Keratinocyte (primary cell): ENCODE data around the gene OPHN1. TPM values are rescaled to one million over a fixed set of nuclear protein-coding genes. Genes with fewer than 3 reads are reported as not detected.

Source experiments
- DNase-seq: peaks from one replicate; pipeline ENCODE4 v3.0.0-alpha.2; 2011; ENCODE audit warnings: low read depth, missing footprints, low spot score
- FAIRE-seq: peaks from 2 replicates; lab custom pipeline; 2011; peaks lifted over from hg19 to GRCh38; lab: Jason Lieb, UNC
- H2AFZ ChIP-seq: 2 replicates; pipeline ENCODE4 v1.6.0; 2012; ENCODE audit warnings: low read length, control low read depth, inconsistent platforms; ENCODE audit not compliant: control insufficient read depth
- H3K27ac ChIP-seq: 2 replicates; pipeline ENCODE4 v1.5.1; 2011; ENCODE audit warnings: low read length; ENCODE audit not compliant: control insufficient read depth, insufficient read depth
- H3K27me3 ChIP-seq: 3 replicates; pipeline ENCODE4 v1.6.0; 2011; ENCODE audit warnings: low read length; ENCODE audit not compliant: control insufficient read depth, insufficient read depth; ENCODE audit errors: extremely low read depth
- H3K36me3 ChIP-seq, 2 experiments: 2 replicates in 1 of 2; 3 replicates in 1 of 2; pipeline ENCODE4 v1.5.1; 2011; ENCODE audit warnings: low read length in 2 of 2, mild to moderate bottlenecking in 1 of 2; ENCODE audit not compliant: control insufficient read depth in 2 of 2, insufficient read depth in 2 of 2; ENCODE audit errors: extremely low read depth in 1 of 2
- H3K4me1 ChIP-seq: 3 replicates; pipeline ENCODE4 v1.5.1; 2011; ENCODE audit warnings: low read length; ENCODE audit not compliant: control insufficient read depth, insufficient read depth; ENCODE audit errors: extremely low read depth
- H3K4me2 ChIP-seq: 3 replicates; pipeline ENCODE4 v1.6.0; 2011; ENCODE audit warnings: low read depth, low read length; ENCODE audit not compliant: control insufficient read depth, insufficient read depth; ENCODE audit errors: extremely low read depth
- H3K4me3 ChIP-seq, 3 experiments: fragments of 200-600 bp in 1 of 3; sonication (generic) in 1 of 3; 2 replicates in 2 of 3; 3 replicates in 1 of 3; pipeline ENCODE4 v1.5.1; 2011 to 2016; ENCODE audit warnings: low read length in 3 of 3, mild to moderate bottlenecking in 3 of 3, control low read depth in 2 of 3, inconsistent platforms in 1 of 3, low read depth in 1 of 3, mixed read lengths in 1 of 3, mixed run types in 1 of 3, moderate library complexity in 1 of 3; ENCODE audit not compliant: control insufficient read depth in 2 of 3, insufficient read depth in 2 of 3; ENCODE audit errors: extremely low read depth in 1 of 3
- H3K79me2 ChIP-seq: 2 replicates; pipeline ENCODE4 v1.6.0; 2012; ENCODE audit warnings: low read length; ENCODE audit not compliant: control insufficient read depth, insufficient read depth
- H3K9ac ChIP-seq: 3 replicates; pipeline ENCODE4 v1.6.0; 2011; ENCODE audit warnings: low read length; ENCODE audit not compliant: control insufficient read depth, insufficient read depth; ENCODE audit errors: extremely low read depth
- H3K9me1 ChIP-seq: 3 replicates; pipeline ENCODE4 v1.6.0; 2011; ENCODE audit warnings: low read length; ENCODE audit not compliant: control insufficient read depth, insufficient read depth; ENCODE audit errors: extremely low read depth
- H3K9me3 ChIP-seq: 2 replicates; pipeline ENCODE4 v1.5.1; 2012; ENCODE audit warnings: low read depth, low read length; ENCODE audit not compliant: control insufficient read depth
- H4K20me1 ChIP-seq: 3 replicates; pipeline ENCODE4 v1.6.0; 2011; ENCODE audit warnings: low read length; ENCODE audit not compliant: control insufficient read depth, insufficient read depth; ENCODE audit errors: extremely low read depth
- EZH2 ChIP-seq: IDR thresholded peaks from one replicate; pipeline ENCODE4 v1.6.1; 2012; ENCODE audit warnings: inconsistent platforms, mild to moderate bottlenecking, low read length, moderate library complexity
- dilution Hi-C: fragments of 300-500 bp; cut with MboI; formaldehyde crosslinking; loops from one replicate; pipeline ENCODE4 v1.7.0; 2020; ENCODE audit warnings: low sequenced_read_pairs; ENCODE audit not compliant: extremely low pct_ligation_motif_present
- polyA plus RNA-seq, 5 experiments: library from polyadenylated mRNA; depleted of rRNA in 3 of 5; stranded (reverse) in 3 of 5; stranded (forward) in 1 of 5; unstranded in 1 of 5; fragments of >200 nt; gene quantifications; 1 replicate in 1 of 5; 2 replicates in 3 of 5; 3 replicates in 1 of 5; pipeline versions ENCODE4 v1.2.1 to v1.2.3, GENCODE V29; 2011 to 2012; ENCODE audit warnings: missing spikeins in 2 of 5, low read depth in 1 of 5, low replicate concordance in 1 of 5
- TF ChIP-seq, protein P1 (sequence below), 3 experiments: IDR thresholded peaks in 1 of 3; conservative IDR thresholded peaks in 1 of 3; optimal IDR thresholded peaks in 1 of 3; 2 replicates in 2 of 3; 3 replicates in 1 of 3; pipeline versions ENCODE3 to v1.5.1; 2011; ENCODE audit warnings: low read length in 3 of 3, mild to moderate bottlenecking in 3 of 3, moderate library complexity in 2 of 3, control low read depth in 1 of 3, inconsistent platforms in 1 of 3; ENCODE audit not compliant: insufficient read depth in 2 of 3; ENCODE audit errors: extremely low read depth in 1 of 3

The OPHN1 gene
- polyA plus RNA-seq, 1 donor (not counting 4 experiments of a cell fraction or from before 2014, with no cell fraction given): 3.1 TPM

- no peaks in the 10 kb centered on the region for H3K4me1 ChIP-seq
- DNase-seq (no peak), FAIRE-seq (no peak)
- dilution Hi-C loops: no loop called here
- H3K4me3 ChIP-seq: no peak overlapping the region
- no peaks in the 10 kb centered on the region for H3K36me3 ChIP-seq
- H3K9me1 ChIP-seq: no peaks in the 10 kb centered on the region
- no peaks in the 10 kb centered on the region for H3K9me3 ChIP-seq
- no peak overlapping the region for H2AFZ ChIP-seq
- no peaks in the 10 kb centered on the region for H3K79me2 ChIP-seq
- no peak overlapping the region for H3K27ac ChIP-seq
- H3K4me2 ChIP-seq: no peak overlapping the region
- TF ChIP-seq EZH2: no peak
- TF ChIP-seq, protein P1, sequence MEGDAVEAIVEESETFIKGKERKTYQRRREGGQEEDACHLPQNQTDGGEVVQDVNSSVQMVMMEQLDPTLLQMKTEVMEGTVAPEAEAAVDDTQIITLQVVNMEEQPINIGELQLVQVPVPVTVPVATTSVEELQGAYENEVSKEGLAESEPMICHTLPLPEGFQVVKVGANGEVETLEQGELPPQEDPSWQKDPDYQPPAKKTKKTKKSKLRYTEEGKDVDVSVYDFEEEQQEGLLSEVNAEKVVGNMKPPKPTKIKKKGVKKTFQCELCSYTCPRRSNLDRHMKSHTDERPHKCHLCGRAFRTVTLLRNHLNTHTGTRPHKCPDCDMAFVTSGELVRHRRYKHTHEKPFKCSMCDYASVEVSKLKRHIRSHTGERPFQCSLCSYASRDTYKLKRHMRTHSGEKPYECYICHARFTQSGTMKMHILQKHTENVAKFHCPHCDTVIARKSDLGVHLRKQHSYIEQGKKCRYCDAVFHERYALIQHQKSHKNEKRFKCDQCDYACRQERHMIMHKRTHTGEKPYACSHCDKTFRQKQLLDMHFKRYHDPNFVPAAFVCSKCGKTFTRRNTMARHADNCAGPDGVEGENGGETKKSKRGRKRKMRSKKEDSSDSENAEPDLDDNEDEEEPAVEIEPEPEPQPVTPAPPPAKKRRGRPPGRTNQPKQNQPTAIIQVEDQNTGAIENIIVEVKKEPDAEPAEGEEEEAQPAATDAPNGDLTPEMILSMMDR (optimal IDR thresholded peaks at IDR 0.05 in 1 of 3, IDR thresholded peaks at IDR 0.05 in 1 of 3, conservative IDR thresholded peaks at IDR 0.05 in 1 of 3; ENCODE audit: extremely low read depth in 1 of 3, insufficient read depth in 2 of 3, low read length in 3 of 3): no peak
- H4K20me1 ChIP-seq: no peaks in the 10 kb centered on the region
- no peaks in the 10 kb centered on the region for H3K27me3 ChIP-seq
- H3K9ac ChIP-seq: no peak overlapping the region
Observed at GRCh38 chrX:68041110-68041509, 392.2 kb downstream of the OPHN1 start.

DNA sequence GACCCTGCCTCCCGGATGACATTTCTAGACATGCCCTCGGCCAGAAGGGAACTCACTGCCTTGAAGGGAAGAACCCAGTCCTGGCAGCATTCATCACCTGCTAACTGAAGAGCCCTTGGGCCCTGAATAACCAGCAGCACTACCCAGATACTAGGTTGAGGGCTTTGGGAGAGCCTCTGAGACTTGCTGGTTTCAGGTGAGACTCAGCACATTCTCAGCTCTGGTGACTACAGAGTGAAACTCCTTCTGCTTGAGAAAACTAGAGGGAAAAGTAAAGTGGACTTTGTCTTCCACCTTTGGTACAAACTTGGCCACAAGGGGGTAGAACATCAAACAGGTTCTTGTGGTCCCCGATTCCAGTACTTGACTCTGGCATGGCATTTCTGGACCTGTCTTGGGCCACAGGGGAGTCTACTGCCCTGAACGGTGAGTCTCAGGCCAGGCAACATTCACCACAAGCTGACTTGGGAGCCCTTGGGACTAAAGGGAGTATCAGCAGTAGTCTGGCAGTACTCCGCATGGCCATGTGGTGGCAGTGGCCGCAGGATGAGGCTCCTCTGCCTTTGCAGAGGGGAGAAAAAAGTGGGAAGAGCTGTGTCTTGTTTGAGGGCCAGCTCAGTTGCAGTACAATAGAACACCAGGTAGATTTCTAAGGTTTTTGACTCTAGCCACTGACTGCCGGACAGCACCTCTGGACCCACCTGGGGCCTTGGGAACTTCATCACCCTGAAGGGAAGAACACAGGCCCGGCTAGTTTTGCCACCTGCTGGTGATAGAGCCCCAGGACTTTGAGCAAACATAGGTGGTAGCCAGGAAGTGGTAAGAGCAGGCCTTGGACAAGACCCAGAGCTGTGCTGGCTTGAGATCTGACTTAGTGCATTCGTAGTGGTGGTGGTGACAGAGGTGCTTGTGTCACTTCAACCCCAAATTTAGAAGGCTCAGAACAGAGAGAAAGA, 414.8 kb downstream of the OPHN1 start:
- TF ChIP-seq EZH2: no peak
- TF ChIP-seq, protein P1 (optimal IDR thresholded peaks at IDR 0.05 in 1 of 3, IDR thresholded peaks at IDR 0.05 in 1 of 3, conservative IDR thresholded peaks at IDR 0.05 in 1 of 3; ENCODE audit: extremely low read depth in 1 of 3, insufficient read depth in 2 of 3, low read length in 3 of 3): peak in 2 of 3 experiments; percentile 51 to 72
- Histone ChIP-seq H3K27ac (no peak overlapping the region), H3K4me3 (no peak overlapping the region), H3K27me3 (no peaks in the 10 kb centered on the region), H3K9me3 (no peaks in the 10 kb centered on the region), H3K4me2 (no peak overlapping the region), H4K20me1 (no peaks in the 10 kb centered on the region), H3K9me1 (no peaks in the 10 kb centered on the region), H3K79me2 (no peaks in the 10 kb centered on the region), H2AFZ (no peak overlapping the region), H3K9ac (no peak overlapping the region), H3K4me1 (no peaks in the 10 kb centered on the region), H3K36me3 (no peaks in the 10 kb centered on the region)
- DNase-seq: no peak
- dilution Hi-C loops: no loop called here
- FAIRE-seq: no peak
